Muscle layer of colon (tissue), 2 donors: ENCODE results near the gene R3HDM4.
"Not testable (repeated sequence)": the region's sequence is repeated elsewhere in the genome, so short reads cannot be mapped to it uniquely, and the experiment has no call there.

ENCODE experiments used
- H3K27ac ChIP-seq: one replicate; pipeline ENCODE4 v1.7.0; 2013; ENCODE audit warnings: low read depth, mild to moderate bottlenecking, low read length, moderate library complexity
- H3K27me3 ChIP-seq, 2 donors: one replicate each; pipeline ENCODE4 v1.7.0; 2013; ENCODE audit warnings: low read length in 2 of 2, mild to moderate bottlenecking in 2 of 2; ENCODE audit not compliant: insufficient read depth in 2 of 2, control insufficient read depth in 1 of 2
- H3K36me3 ChIP-seq: one replicate; pipeline ENCODE4 v1.7.0; 2013; ENCODE audit warnings: mild to moderate bottlenecking, low read length; ENCODE audit not compliant: insufficient read depth
- H3K4me1 ChIP-seq: one replicate; pipeline ENCODE4 v1.7.0; 2013; ENCODE audit warnings: mild to moderate bottlenecking, low read length; ENCODE audit not compliant: insufficient read depth
- H3K4me3 ChIP-seq, 2 donors: one replicate each; pipeline ENCODE4 v1.7.0; 2013; ENCODE audit warnings: low read length in 2 of 2, low read depth in 1 of 2, mild to moderate bottlenecking in 1 of 2, moderate library complexity in 1 of 2
- H3K9ac ChIP-seq: one replicate; pipeline ENCODE4 v1.7.0; 2013; ENCODE audit warnings: low read length
- H3K9me3 ChIP-seq: one replicate; pipeline ENCODE4 v1.7.0; 2013; ENCODE audit warnings: mild to moderate bottlenecking, low read length
- donor health status: abdominal sarcoma.
- donor health status: Adenocarcinoma of cecum.

The R3HDM4 gene

GRCh38 chr19:913080-913748, at the start of gene R3HDM4:
TSS of gene R3HDM4 (minus strand) at chr19:913219. CDS start at chr19:913157, 62 bp downstream.
- Histone ChIP-seq H3K36me3 (no peaks in the 10 kb centered on the region), H3K9ac (peak within 1 kb of the TSS; percentile 44), H3K4me3 (peak within 1 kb of the TSS; percentile 64 to 89), H3K27me3 (peaks cover 3 to 16% of the 10 kb centered on the region in 2 donors), H3K27ac (peak within 1 kb of the TSS; percentile 81), H3K4me1 (peaks cover 14% of the 10 kb centered on the region), H3K9me3 (no peaks in the 10 kb centered on the region)

DNA sequence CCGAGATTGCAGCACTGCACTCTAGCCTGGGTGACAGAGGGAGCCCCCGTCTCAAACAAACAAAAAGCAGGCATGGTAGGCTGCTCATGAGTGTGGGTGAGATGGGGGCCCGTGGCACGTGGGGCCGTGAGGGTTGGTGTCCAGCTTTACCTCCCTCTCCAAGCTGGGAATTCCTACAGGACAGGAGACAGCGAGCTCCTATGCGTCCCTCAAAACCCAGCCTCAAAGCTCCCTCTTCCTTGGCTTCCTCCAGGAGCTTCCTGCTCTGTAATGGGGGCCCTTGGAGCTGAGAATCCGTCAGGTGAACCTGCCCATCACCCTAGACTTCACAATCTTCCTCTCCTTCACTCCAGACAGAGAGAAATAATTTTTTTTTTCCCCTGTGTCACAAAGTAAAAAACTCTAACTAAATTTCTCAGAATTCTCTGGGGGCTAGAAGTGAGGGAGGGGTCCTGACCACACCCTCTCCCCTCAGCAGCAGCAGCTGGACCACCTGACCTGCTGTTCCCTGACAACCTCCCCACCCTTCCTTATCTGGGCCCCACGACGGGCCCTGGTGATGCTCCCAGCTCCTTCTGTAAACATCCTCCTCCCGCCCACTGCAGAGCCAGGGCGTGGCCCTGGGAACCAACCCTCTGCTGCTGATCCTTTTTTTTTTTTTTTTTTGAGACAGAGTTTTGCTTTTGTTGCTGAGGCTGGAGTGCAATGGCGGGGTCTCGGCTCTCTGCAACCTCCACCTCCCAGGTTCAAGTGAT, 49.0 kb upstream of the R3HDM4 start:
- no peak overlapping the region for H3K4me3 ChIP-seq
- H3K27ac ChIP-seq = no peak overlapping the region
- peaks cover 12% of the 10 kb centered on the region for H3K36me3 ChIP-seq
- no peak overlapping the region for H3K9ac ChIP-seq
- no peaks in the 10 kb centered on the region for H3K9me3 ChIP-seq
- no peaks in the 10 kb centered on the region for H3K27me3 ChIP-seq
- H3K4me1 ChIP-seq = no peaks in the 10 kb centered on the region

DNA sequence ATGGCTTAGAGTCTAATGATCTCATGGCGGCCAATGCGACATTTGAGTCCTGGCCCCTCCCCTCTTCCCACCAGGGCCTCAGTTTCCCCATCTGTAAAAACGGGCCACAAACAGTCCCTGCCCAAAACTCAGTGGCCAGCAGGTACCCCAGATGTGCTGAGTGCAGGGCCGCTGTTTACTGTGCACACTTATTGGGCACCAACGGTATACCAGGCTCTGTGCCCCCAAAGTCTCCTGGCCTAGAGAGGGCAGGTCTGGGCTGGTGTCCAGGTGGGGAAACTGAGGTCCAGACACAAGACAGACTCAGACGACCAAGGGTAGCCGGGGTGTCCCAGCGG, 47.6 kb upstream of the R3HDM4 start:
- H3K4me3 ChIP-seq = no peak overlapping the region
- no peak overlapping the region for H3K9ac ChIP-seq
- peaks cover 8% of the 10 kb centered on the region for H3K36me3 ChIP-seq
- H3K27me3 ChIP-seq = no peaks in the 10 kb centered on the region
- H3K4me1 ChIP-seq = no peaks in the 10 kb centered on the region
- H3K27ac ChIP-seq = no peak overlapping the region
- H3K9me3 ChIP-seq = no peaks in the 10 kb centered on the region

DNA sequence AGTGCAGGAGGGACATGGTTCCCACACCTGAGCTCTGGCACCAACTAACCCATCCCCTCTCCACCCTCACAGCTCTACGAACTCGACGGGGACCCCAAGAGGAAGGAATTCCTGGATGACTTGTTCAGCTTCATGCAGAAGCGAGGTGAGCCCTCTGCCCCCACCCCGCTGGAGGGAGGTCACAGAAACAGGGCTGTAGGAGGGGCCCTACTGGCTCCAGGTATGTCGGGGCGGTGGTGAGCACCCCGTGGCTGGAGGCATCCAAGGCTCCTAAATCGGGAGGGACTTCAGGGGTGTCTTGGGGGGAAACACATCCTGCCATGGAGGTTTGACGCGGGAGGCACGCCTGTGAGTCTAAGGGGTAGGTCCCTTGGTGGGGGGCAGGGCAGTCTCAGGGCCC, 47.0 kb upstream of the R3HDM4 start:
- Histone ChIP-seq H3K36me3 (peaks cover 3% of the 10 kb centered on the region), H3K4me3 (no peak overlapping the region), H3K27me3 (no peaks in the 10 kb centered on the region), H3K9me3 (no peaks in the 10 kb centered on the region), H3K4me1 (no peaks in the 10 kb centered on the region), H3K27ac (no peak overlapping the region), H3K9ac (no peak overlapping the region)

DNA sequence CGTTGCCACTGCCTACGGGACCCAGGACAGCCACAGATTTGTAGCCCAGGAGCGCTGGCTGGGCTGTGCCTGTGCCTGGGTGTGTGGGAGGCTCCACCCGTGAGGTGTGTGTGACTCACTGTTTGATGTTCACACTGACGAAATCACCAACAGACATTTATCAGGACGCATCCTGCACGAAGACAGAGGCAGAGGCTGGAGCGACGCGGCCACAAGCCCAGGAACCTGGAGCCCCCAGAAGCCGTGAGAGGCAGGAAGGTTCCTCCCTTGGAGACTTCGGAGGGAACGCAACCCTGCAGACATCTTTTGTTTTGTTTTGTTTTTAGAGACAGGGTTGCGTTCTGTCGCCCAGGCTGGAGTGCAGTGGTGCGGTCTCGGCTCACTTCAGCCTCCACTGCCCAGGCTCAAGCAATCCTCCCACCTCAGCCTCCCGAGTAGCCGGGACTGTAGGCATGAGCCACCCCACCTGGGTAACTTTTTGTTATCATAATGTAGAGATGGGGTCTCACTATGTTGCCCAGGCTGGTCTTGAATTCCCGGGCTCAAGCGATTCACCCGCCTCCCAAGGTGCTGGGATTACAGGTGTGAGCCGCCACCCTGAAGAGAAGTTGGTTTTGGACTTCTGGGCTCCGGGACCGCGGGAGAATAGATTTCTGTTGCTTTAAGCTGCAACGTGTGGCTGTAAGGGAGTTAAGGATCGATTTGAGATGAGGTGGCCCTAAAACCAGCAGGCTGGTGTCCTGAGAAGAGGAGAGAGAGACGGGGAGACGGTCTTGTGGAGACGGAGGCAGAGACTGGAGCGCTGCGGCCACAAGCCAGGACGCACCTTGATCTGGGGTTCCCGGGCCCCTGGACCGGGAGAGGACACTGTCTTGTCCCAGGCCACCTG, 46.2 kb upstream of the R3HDM4 start:
- H3K9ac ChIP-seq = no peak overlapping the region
- H3K27me3 ChIP-seq = no peaks in the 10 kb centered on the region
- H3K27ac ChIP-seq = no peak overlapping the region
- H3K36me3 ChIP-seq = no peaks in the 10 kb centered on the region
- H3K4me3 ChIP-seq = no peak overlapping the region
- H3K4me1 ChIP-seq = no peaks in the 10 kb centered on the region
- no peaks in the 10 kb centered on the region for H3K9me3 ChIP-seq

DNA sequence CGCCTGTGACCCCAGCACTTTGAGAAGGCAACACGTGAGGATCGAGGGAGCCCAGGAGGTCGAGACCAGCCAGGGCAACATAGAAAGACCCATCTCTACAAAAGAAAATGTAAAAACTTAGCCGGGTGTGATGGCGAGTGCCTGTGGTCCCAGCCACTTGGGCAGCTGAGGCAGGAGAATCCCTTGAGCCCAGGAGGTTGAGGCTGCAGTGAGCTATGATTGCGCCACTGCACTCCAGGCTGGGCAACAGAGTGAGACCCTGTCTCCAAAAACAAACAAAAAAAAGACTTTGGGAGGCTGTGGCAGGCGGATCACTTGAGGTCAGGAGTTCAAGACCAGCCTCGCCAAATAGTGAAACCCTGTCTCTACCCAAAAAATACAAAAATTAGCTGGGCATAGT, 44.6 kb upstream of the R3HDM4 start:
- H3K36me3 ChIP-seq, H3K9me3 ChIP-seq, H3K4me1 ChIP-seq, H3K27me3 ChIP-seq, H3K27ac ChIP-seq, H3K9ac ChIP-seq, H3K4me3 ChIP-seq: not testable (repeated sequence)

GRCh38 chr19:956766-957440, 43.9 kb upstream of the R3HDM4 start:
- no peaks in the 10 kb centered on the region for H3K36me3 ChIP-seq
- H3K27me3 ChIP-seq = no peaks in the 10 kb centered on the region
- no peak overlapping the region for H3K27ac ChIP-seq
- no peak overlapping the region for H3K9ac ChIP-seq
- H3K4me3 ChIP-seq = no peak overlapping the region
- H3K9me3 ChIP-seq = no peaks in the 10 kb centered on the region
- no peaks in the 10 kb centered on the region for H3K4me1 ChIP-seq

DNA sequence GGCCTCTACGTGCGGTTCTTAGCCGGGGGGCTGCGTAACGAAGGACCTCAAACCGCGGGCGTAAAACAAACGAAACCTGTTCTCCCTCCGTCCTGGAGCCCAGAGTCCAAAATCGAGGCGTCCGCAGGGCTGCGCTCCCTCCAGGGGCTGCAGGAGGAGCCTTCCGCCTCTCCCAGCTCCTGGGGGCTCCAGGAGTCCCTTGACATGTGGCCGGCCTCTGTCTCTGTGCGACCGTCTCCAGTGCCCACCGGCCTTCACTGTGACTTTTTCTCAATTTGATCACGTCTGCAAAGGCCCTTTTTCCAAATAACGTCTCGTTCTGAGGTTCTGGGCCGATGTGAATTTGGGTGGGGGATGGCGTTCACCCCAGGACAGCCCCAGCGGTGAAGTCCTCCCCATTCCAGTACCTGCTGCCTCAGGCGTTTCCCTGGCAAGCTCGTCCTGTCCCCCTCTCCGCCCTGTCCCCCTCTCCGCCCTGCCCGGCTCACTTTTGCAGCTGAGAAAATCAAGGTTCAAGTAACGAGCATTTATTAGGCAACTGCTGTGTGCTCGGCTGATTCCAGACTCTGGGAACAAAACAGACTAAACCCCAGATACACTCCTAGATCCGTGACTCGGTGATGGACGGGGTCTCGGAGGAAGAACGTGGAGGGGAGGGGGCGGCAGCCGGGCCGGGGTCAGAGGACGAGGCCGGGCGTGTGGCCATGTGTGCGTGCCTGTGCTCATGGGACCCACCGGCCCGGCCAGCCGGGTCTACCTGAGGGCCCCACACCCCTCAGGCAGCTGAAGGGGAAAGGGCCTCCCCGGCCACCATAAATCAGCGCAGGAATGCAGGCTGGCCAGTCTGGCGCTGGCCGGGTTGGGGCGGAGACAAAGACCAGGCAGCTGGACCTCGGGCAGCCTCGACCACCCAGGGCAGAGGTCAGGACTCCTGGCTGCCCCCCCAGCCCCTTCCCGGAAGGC, 43.1 kb upstream of the R3HDM4 start:
- no peak overlapping the region for H3K4me3 ChIP-seq
- H3K9ac ChIP-seq = no peak overlapping the region
- H3K27ac ChIP-seq = no peak overlapping the region
- H3K9me3 ChIP-seq = no peaks in the 10 kb centered on the region
- no peaks in the 10 kb centered on the region for H3K27me3 ChIP-seq
- no peaks in the 10 kb centered on the region for H3K4me1 ChIP-seq
- H3K36me3 ChIP-seq = no peaks in the 10 kb centered on the region

DNA sequence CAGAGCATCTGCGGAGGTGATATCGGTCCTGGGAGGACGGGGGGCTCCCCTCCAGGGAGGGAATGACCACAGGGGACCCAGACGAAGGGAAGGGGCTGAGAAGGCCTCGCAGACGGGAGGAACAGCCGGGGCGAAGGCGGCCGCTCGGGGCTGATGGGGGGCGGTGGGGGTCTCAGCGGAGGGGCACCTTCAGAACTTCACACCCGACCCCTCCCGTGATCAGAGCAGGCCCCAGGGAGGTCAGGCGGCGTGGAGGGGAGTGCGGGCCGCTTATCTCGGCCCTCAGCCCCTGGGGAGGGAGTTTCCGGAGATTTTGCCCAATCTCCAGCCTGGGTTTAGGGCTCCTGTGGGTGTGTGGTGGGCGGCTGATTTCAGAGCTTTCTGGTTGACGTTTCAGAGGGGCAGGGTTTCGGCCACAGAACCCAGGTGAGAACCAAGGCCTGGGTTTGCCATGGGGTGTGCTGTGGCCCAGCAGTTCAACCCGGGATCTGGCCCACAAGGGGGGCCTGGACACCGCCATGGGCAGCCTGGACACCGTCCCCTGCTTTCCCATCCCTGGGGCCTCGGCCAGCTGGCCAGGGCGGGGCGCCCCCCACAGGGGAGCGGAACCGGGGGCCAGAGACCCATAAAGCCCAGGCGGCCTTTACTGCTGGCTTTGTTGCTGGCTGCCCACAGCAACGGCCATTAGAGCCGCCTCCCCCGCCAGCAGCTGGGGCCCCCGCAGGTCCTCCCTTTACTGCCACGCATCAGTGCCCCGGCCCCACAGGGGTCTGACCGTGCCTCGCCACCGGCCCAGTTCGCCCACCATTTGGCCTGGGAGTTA, 41.9 kb upstream of the R3HDM4 start:
- Histone ChIP-seq H3K27me3 (no peaks in the 10 kb centered on the region), H3K4me3 (no peak overlapping the region), H3K4me1 (no peaks in the 10 kb centered on the region), H3K9me3 (no peaks in the 10 kb centered on the region), H3K27ac (no peak overlapping the region), H3K36me3 (no peaks in the 10 kb centered on the region), H3K9ac (no peak overlapping the region)

DNA sequence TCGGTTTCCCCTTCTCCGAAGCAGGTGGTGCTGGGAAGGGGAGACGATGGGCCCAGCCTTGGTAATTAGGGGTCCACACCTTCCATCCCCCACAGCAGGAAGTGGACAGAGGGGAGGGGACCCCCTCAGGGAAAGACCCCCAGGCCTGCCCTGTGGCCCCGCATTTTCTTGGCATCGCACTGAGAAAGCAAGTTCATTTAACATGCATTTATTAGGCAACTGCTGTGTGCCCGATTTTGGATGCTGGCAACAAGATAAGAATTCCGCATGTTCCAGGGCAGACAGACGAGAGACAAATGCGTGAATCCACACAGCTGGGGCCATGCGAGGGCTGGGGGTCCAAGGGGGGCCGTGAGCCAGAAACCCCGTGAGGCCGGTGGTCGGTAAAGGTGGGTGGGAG, 41.3 kb upstream of the R3HDM4 start:
- Histone ChIP-seq H3K27ac (no peak overlapping the region), H3K9ac (no peak overlapping the region), H3K4me3 (no peak overlapping the region), H3K4me1 (no peaks in the 10 kb centered on the region), H3K36me3 (no peaks in the 10 kb centered on the region), H3K27me3 (no peaks in the 10 kb centered on the region), H3K9me3 (no peaks in the 10 kb centered on the region)
